Activated CD4-positive, alpha-beta T cell treated with anti-CD3 and anti-CD28 coated beads, Interleukin-2, amount 50 U/mL, for 16 hours (primary cell): Measurements from ENCODE around the gene PLCD1.
"Not testable (repeated sequence)": the region's sequence is repeated elsewhere in the genome, so short reads cannot be mapped to it uniquely, and the experiment has no call there.

Experiments
- DNase-seq: peaks from one replicate; pipeline ENCODE4 v3.0.0-alpha.2; 2020

PLCD1 gene

GRCh38 chr3:38036286-38036685, 6.8 kb upstream of the PLCD1 start:
- no peak for DNase-seq

- not testable (repeated sequence) for DNase-seq
Observed at GRCh38 chr3:38034335-38034734, 4.9 kb upstream of the PLCD1 start.

GRCh38 chr3:38033586-38033985, 4.1 kb upstream of the PLCD1 start:
- DNase-seq: not testable (repeated sequence)

- DNase-seq: no peak
Observed at GRCh38 chr3:38032328-38032865, 3.0 kb upstream of the PLCD1 start.

- peak; percentile 68 for DNase-seq
Observed at GRCh38 chr3:38031022-38031994, 1.9 kb upstream of the PLCD1 start.

- no peak for DNase-seq
Observed at GRCh38 chr3:38030126-38031021, 932 bp upstream of the PLCD1 start.

- DNase-seq: no peak
Observed at GRCh38 chr3:38028621-38029361, 651 bp downstream of the PLCD1 start.

GRCh38 chr3:38027466-38028465, 1.7 kb downstream of the PLCD1 start:
- DNase-seq: no peak

- DNase-seq: no peak
Observed at GRCh38 chr3:38026856-38027255, 2.6 kb downstream of the PLCD1 start.

- no peak for DNase-seq
Observed at GRCh38 chr3:38022896-38023709, 6.3 kb downstream of the PLCD1 start.

GRCh38 chr3:38022301-38022700, 7.1 kb downstream of the PLCD1 start:
- DNase-seq: no peak

GRCh38 chr3:38021196-38021595, 8.2 kb downstream of the PLCD1 start:
- DNase-seq: no peak

- DNase-seq: no peak
Observed at GRCh38 chr3:38020342-38020726, 9.1 kb downstream of the PLCD1 start.

- DNase-seq: no peak
Observed at GRCh38 chr3:38019658-38020341, 9.6 kb downstream of the PLCD1 start.

- no peak for DNase-seq
Observed at GRCh38 chr3:38018296-38019266, 10.9 kb downstream of the PLCD1 start.

- DNase-seq: no peak
Observed at GRCh38 chr3:38017445-38018295, 11.8 kb downstream of the PLCD1 start.

GRCh38 chr3:38016847-38017444, 12.5 kb downstream of the PLCD1 start:
- DNase-seq: no peak
